ENCODE results near the gene FLOT1. TPM values are rescaled to one million over a fixed set of nuclear protein-coding genes. Genes with fewer than 3 reads are reported as not detected.
"Not testable (repeated sequence)": the region's sequence is repeated elsewhere in the genome, so short reads cannot be mapped to it uniquely, and the experiment has no call there.

The FLOT1 gene
- total and polyA plus RNA-seq, 2 donors (not counting 3 experiments of a cell fraction or from before 2014, with no cell fraction given) = 141 to 154 TPM

DNA sequence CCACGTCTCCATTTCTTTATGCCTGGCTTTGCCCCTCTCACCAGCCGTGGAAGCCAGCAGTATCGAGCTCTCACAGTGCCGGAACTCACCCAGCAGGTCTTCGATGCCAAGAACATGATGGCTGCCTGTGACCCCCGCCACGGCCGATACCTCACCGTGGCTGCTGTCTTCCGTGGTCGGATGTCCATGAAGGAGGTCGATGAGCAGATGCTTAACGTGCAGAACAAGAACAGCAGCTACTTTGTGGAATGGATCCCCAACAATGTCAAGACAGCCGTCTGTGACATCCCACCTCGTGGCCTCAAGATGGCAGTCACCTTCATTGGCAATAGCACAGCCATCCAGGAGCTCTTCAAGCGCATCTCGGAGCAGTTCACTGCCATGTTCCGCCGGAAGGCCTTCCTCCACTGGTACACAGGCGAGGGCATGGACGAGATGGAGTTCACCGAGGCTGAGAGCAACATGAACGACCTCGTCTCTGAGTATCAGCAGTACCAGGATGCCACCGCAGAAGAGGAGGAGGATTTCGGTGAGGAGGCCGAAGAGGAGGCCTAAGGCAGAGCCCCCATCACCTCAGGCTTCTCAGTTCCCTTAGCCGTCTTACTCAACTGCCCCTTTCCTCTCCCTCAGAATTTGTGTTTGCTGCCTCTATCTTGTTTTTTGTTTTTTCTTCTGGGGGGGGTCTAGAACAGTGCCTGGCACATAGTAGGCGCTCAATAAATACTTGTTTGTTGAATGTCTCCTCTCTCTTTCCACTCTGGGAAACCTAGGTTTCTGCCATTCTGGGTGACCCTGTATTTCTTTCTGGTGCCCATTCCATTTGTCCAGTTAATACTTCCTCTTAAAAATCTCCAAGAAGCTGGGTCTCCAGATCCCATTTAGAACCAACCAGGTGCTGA is 18.4 kb downstream of the FLOT1 start:
- H3K79me2 ChIP-seq (ENCODE audit: control insufficient read depth, insufficient read depth, low read length) = peaks cover 55% of the 10 kb centered on the region

DNA sequence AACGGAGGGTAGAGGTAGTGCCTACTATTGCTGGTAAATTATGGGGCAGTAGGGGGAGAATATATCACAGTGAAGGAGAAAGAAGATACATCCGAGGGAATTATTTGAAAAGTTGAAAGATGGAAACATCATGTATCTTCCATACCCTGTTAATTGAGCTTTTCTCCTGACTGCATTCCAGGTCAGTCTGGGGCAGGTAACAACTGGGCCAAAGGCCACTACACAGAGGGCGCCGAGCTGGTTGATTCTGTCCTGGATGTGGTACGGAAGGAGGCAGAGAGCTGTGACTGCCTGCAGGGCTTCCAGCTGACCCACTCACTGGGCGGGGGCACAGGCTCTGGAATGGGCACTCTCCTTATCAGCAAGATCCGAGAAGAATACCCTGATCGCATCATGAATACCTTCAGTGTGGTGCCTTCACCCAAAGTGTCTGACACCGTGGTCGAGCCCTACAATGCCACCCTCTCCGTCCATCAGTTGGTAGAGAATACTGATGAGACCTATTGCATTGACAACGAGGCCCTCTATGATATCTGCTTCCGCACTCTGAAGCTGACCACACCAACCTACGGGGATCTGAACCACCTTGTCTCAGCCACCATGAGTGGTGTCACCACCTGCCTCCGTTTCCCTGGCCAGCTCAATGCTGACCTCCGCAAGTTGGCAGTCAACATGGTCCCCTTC is 19.2 kb downstream of the FLOT1 start:
- intact Hi-C loops (cut with micrococcal nuclease) = not testable (repeated sequence)

More for the DNA sequence above, 18.4 kb downstream of the FLOT1 start:
- H3K27ac ChIP-seq (ENCODE audit: insufficient read depth, low read depth, low read length); H3K9me1 ChIP-seq (replicated peaks; ENCODE audit: control insufficient read depth, extremely low read depth, insufficient read depth, low read length); H4K20me1 ChIP-seq (replicated peaks; ENCODE audit: control insufficient read depth, extremely low read depth, insufficient read depth, low read length); H2AFZ ChIP-seq (ENCODE audit: low read depth, low read length); H3K9ac ChIP-seq (replicated peaks; ENCODE audit: extremely low read depth, insufficient read depth, low read length); H3K27me3 ChIP-seq (ENCODE audit: control insufficient read depth in 2 of 2, insufficient read depth in 2 of 2, low read length in 2 of 2); H3K9me3 ChIP-seq (replicated peaks; ENCODE audit: control insufficient read depth, insufficient read depth, low read length); H3K4me3 ChIP-seq (replicated peaks in 1 of 3; ENCODE audit: insufficient read depth in 1 of 3, low read depth in 1 of 3, low read length in 3 of 3); DNase-seq (ENCODE audit: low read depth, low spot score); dilution Hi-C loops (cut with MboI; ENCODE audit: extremely low pct_ligation_motif_present, low sequenced_read_pairs); intact Hi-C loops (cut with micrococcal nuclease): not testable (repeated sequence)
- BruUV-seq (replicated peaks) = TSS peak; percentile 29
- peaks cover 26% of the 10 kb centered on the region for H3K4me1 ChIP-seq (ENCODE audit: control insufficient read depth, extremely low read depth, insufficient read depth, low read length)
- H3K36me3 ChIP-seq (ENCODE audit: control insufficient read depth in 2 of 2, extremely low read depth in 1 of 2, insufficient read depth in 2 of 2, low read length in 2 of 2) = peaks cover 16 to 31% of the 10 kb centered on the region in 2 experiments
- ChIA-PET POLR2A (interaction anchor here (0.6 kb wide), 1 partner anchor 49 kb away, joined by 3 read pairs; no protein-coding TSS in a partner anchor), CTCF (interaction anchor here (0.8 to 9.2 kb wide), 10 partner anchors 18 to 363 kb away, joined by 3 to 296 read pairs (median 5); partner anchors contain the start of gene FLOT1)
- H3K4me2 ChIP-seq (ENCODE audit: insufficient read depth, low read length) = peak overlapping the region; percentile 89
- FAIRE-seq = peak; percentile 59

More for the DNA sequence above, 19.2 kb downstream of the FLOT1 start:
- dilution Hi-C loops (cut with MboI; ENCODE audit: extremely low pct_ligation_motif_present, low sequenced_read_pairs); H3K27ac ChIP-seq (ENCODE audit: insufficient read depth, low read depth, low read length); BruUV-seq (replicated peaks); FAIRE-seq; H3K9me3 ChIP-seq (replicated peaks; ENCODE audit: control insufficient read depth, insufficient read depth, low read length); H4K20me1 ChIP-seq (replicated peaks; ENCODE audit: control insufficient read depth, extremely low read depth, insufficient read depth, low read length); H3K27me3 ChIP-seq (ENCODE audit: control insufficient read depth in 2 of 2, insufficient read depth in 2 of 2, low read length in 2 of 2); H3K9me1 ChIP-seq (replicated peaks; ENCODE audit: control insufficient read depth, extremely low read depth, insufficient read depth, low read length); DNase-seq (ENCODE audit: low read depth, low spot score); H2AFZ ChIP-seq (ENCODE audit: low read depth, low read length): not testable (repeated sequence)
- Histone ChIP-seq H3K4me2 (ENCODE audit: insufficient read depth, low read length) (peak overlapping the region; percentile 89), H3K4me1 (ENCODE audit: control insufficient read depth, extremely low read depth, insufficient read depth, low read length) (peaks cover 33% of the 10 kb centered on the region), H3K4me3 (replicated peaks in 1 of 3; ENCODE audit: insufficient read depth in 1 of 3, low read depth in 1 of 3, low read length in 3 of 3) (peak overlapping the region in 1 of 3 experiments; percentile 76), H3K9ac (replicated peaks; ENCODE audit: extremely low read depth, insufficient read depth, low read length) (peak overlapping the region; percentile 55), H3K79me2 (ENCODE audit: control insufficient read depth, insufficient read depth, low read length) (peaks cover 60% of the 10 kb centered on the region), H3K36me3 (ENCODE audit: control insufficient read depth in 2 of 2, extremely low read depth in 1 of 2, insufficient read depth in 2 of 2, low read length in 2 of 2) (peaks cover 16 to 31% of the 10 kb centered on the region in 2 experiments)
- CTCF ChIA-PET = interaction anchor here (0.6 to 9.2 kb wide), 17 partner anchors 8 to 364 kb away, joined by 3 to 296 read pairs (median 5); partner anchors contain the start of genes FLOT1, NRM and VARS2
- POLR2A ChIA-PET = interaction anchor here (3.0 kb wide), 1 partner anchor 43 kb away, joined by 34 read pairs; no protein-coding TSS in a partner anchor
- peak; percentile 39 for TF ChIP-seq POLR2A (IDR thresholded peaks at IDR 0.05; ENCODE audit: low read depth, low read length)
